GM20431 (cell line): Measurements from ENCODE around the gene SEMA5A.

Source experiments
- in situ Hi-C: fragments of 300-500 bp; cut with MseI, MboI; formaldehyde crosslinking; loops from one replicate; pipeline ENCODE4 v1.15.0; 2020; ENCODE audit warnings: low sequenced_read_pairs; ENCODE audit not compliant: unreplicated experiment

The SEMA5A gene

GRCh38 chr5:9202636-9203035, 343.2 kb downstream of the SEMA5A start:
- in situ Hi-C loops, result loop anchor here (25.0 kb wide), 3 partner anchors 340 to 1265 kb away; no protein-coding TSS in a partner anchor

DNA sequence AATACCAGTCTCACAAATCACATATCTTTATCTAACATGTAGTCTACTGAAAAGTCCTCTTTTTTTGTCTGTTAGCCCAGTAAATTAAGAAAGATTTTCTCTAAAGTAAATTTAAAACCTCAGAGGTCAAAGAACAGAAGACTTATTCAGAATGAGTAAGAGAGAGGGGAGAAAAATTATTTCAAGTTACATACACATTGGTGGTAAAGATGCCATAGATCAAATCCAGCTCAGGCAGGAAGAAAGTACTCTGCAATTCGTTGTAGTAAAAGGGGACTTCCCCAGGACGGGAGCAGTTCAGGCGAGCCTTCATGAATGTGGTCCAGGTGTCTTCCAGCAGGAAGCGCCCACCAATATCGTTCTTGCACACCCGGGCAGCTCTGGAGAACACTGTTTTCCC, 344.1 kb downstream of the SEMA5A start:
- in situ Hi-C loops, result loop anchor here (25.0 kb wide), 3 partner anchors 339 to 1264 kb away; no protein-coding TSS in a partner anchor

DNA sequence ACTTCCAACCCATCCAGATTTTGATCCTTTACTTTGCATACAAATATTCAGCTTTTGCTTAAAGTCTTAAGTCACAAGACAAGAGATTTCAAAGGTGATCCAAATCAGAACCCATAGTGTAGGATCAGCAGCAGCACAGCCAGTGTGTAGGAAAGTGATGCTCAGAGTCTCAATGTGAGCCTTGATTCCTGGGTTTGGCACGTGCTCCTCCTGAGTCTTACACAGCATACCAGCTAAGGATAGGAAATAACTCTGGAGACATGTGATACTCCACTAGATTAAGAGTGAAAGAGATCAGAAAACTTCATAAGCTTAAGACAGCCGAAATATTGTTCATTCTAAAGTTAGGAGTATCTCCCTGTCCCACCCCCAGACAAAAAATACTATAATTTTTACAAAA, 344.9 kb downstream of the SEMA5A start:
- in situ Hi-C loops, result loop anchor here (25.0 kb wide), 3 partner anchors 339 to 1264 kb away; no protein-coding TSS in a partner anchor

DNA sequence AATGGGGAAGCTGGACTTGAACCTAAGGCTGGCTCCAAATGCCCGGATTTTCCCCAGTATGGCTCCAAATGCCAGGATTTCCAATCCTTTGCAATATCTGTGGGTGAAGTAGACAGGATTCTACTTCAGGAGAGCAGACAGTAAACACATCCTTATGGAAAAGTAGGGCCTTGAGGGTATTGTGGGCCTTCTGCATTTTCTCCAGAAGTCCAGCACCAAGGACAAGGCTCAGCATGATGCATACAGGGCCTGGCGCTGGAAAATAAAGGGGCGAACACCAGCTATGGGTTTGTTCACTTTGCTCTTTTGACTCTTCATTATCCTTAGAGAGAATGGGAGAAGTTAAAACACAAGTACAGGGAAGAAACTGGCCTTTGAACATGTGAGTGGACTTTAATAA, 347.5 kb downstream of the SEMA5A start:
- in situ Hi-C loops, result no loop called here

DNA sequence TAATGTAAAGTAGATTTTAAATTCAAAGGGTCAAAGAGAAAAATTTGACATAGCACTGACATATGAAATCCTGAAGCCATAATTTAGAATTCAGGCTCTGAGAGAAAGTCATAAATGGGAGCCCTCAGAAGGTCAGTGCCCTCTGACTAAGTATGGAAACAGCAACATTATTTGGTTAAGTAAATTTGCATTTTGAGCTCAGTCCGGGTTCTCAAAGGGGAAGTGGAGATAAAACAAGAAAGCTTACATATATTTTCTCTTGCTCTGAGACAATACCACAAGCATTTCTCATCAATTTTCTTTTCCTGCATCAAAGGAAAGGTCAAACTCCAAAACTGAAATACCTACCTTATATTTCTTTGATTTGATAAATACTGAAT, 348.0 kb downstream of the SEMA5A start:
- in situ Hi-C loops, result no loop called here

DNA sequence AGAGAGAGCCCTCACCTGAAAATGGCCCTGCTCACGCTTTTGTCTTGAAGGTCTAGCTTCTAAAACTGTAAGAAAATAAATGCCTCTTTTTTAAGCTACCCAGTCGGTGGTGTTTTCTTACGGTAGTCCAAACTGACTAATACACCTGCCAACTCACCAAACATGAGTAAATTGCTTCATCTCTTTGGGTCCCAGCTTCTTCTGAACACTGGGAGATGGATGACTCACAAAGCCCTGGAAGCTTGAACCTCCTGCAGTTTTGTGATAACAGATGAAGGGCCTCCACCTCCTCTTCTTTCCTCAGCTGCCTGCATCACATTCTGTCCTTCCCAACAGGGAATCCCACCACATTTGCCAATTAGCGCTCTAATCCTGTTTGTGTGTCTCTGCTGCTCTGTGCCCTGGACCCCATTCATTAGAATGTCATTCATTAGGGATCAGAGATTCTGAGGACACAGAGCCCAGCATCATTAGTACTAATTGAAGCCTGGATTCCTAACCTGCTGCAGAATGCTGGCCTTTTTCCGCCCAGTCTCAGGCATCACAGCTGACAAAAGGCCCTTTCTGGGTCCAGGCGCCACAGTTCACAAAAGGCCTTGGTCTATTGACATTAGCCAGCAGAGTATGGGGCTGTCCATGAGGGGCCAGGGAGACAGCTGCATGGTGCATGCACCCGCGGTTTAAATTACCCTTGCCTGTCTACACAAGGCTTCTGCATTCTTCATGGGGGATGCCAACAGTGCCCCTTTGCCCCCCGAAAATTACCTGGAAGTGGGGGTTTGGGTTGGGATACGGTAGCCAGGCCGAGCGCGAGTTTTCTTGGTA, 349.3 kb downstream of the SEMA5A start:
- in situ Hi-C loops, result no loop called here

- in situ Hi-C loops, result no loop called here
Measured at GRCh38 chr5:9194509-9194908, 351.4 kb downstream of the SEMA5A start.

- in situ Hi-C loops, result no loop called here
Measured at GRCh38 chr5:9192266-9192665, 353.6 kb downstream of the SEMA5A start.

GRCh38 chr5:9189681-9190080, 356.2 kb downstream of the SEMA5A start:
- in situ Hi-C loops, result no loop called here

DNA sequence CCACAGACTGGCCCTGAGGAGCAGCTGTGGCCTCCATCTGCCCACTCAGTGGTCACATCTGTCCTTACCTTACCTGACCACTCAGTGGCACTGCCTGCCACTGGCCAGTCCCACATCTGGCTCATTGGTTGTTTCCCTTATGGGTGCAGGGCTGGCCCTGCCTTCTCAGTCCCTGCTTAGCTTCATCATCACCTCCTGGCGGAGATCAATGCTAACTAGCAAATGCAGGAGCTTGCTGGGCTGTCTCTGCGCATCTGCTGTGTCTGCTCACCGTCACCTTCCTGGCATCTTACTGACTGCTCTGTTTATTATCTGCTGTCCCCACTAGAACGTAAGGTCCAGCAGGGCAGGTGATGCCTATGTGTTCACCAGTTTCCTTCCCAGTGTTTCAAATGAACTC, 356.9 kb downstream of the SEMA5A start:
- in situ Hi-C loops, result no loop called here

GRCh38 chr5:9188131-9188530, 357.7 kb downstream of the SEMA5A start:
- in situ Hi-C loops, result no loop called here

GRCh38 chr5:9187614-9188013, 358.3 kb downstream of the SEMA5A start:
- in situ Hi-C loops, result no loop called here

- in situ Hi-C loops, result no loop called here
Measured at GRCh38 chr5:9186069-9186468, 359.8 kb downstream of the SEMA5A start.

DNA sequence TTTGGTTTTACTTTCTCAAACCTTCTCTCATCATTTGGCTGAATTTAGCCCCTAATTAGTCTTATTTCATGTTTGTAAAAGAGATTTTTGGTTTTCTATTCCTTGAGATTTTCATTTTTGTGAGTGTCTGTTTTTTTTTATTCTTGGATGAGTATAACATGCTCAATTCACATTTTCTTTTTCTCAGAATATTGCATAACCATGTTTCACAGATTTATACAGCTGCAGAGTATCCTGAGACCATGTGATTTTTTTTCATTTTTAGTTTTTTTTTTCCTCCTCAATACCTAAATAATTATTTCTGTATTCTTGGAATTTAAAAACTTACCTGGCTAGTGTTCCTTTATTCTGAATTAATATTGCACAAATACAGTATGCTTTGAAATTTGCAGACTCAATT, 361.9 kb downstream of the SEMA5A start:
- in situ Hi-C loops, result no loop called here

DNA sequence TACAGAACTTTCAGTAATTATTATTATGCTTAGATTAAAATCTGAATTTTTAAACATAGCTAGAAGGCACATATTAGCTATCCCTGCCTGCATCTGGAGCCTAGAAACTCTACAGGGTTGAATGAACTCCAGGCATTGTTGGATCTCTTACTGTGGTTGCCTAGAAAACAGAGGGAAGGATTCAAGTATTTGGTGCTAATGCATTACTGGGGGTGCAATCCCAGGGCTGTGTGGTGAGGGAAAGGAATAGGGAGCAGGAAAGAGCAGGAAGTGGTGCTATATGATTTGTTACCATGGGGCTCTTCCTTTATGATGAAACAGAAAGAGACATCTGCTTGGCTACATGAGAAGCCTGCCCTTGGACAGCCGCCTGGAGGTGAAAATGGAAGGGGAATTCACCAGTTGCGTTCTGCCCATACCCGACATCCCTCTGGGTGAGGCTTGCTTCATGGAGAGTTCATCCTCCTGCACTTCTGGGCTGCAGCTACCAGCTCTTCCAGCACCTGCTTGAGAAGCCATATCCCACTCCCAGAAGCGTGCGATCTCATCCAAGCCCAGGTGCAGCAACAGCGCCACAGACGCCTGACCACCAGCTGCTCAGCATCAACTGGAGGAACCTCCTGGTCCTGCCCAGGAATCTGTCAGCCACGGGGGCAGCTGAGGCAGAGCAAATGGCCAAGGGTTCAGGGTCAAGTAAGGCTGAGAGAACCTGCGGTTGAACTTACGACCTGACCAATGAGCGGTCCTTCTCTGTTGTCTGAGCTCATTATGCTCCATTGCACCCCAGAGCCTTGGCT, 362.8 kb downstream of the SEMA5A start:
- in situ Hi-C loops, result no loop called here

- in situ Hi-C loops, result no loop called here
Measured at GRCh38 chr5:9176641-9177040, 369.2 kb downstream of the SEMA5A start.

DNA sequence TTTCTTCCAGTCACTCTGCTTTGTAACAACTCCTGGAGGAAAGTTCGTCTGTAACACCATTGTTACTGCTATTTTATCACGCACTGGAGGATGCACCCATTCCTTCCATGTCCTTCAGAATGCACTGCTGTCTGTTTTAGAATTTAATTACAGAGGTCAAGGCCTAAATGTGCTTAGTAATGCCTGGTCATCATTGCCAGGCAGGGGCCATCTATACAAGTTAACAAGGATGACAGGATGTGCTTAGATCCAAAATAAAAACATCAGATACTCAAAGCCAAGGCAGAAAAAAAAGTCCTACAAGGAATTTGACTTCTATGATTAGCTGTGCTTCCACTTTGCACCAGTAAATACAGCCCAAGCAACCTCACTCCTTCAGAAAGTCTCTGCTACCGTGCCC, 371.4 kb downstream of the SEMA5A start:
- in situ Hi-C loops, result no loop called here

- in situ Hi-C loops, result no loop called here
Measured at GRCh38 chr5:9173281-9174048, 372.4 kb downstream of the SEMA5A start.

DNA sequence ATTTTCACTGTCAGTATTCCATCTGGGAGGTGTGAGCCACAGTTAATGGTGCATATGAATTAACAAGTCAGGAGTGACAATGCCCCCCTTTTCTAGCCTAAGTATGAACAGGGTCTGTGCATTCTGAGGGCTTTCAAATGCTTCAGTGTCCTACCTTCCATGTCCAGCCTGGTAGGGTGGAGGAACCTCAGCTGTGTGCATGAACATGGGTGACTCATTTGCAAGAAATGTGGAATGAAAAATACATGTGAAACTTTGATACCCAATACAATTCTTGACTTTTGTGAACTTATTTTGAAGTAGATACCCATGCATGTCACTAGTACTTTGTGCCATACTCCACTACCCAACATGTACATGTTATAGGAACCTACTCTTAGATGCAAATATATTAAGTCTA, 375.8 kb downstream of the SEMA5A start:
- in situ Hi-C loops, result no loop called here

- in situ Hi-C loops, result no loop called here
Measured at GRCh38 chr5:9169557-9169902, 376.3 kb downstream of the SEMA5A start.
